Measurements from ENCODE around the gene EME1.

DNA sequence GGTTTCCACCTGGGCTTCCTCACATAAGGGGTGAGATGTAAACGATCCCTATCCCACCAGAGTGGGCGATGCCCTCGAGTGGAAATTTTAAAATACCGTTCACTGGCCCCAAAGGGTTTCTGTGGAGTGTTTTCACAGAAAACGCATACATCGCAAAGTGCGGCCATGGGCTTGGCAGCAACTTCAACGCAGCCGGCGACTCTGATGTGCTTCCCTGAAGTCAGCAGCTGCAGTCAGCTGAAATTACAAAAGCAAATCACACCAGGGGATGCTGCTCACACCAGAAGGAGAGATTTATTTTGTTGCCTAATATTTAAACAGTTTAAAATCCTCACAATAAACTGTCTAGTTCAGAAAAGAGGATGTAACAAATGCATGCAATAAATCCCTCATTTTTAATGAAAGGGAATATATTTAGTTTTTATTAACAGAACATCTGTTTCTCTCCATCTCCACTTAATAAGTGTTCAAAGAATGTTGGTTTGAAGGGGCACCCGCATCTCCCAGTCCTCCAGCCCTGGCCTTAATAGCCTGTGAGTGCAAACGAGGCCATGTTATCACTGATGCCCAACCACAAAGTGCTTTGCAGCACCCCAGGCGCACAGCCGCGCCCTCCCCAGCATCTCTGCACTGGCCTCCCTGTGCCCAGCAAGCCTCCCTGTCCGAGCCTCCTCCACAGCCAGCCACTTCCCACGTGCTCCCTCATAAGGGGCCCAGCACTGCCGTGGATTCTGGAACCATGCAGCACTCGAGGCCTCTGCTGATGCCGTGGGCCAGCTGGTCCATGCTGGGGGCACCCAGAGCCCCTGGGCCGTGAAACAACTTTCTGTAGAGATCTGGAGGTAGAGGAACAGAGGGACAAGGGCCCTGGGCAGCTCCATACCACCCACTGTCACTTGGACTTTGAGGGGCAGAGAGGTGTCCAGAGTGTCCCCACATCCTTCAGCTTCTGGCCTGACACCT is 44.4 kb upstream of the EME1 start:
- no peak for TF ChIP-seq EZH2 (IDR thresholded peaks at IDR 0.05)
- no peak for TF ChIP-seq POLR2AphosphoS5 (IDR thresholded peaks at IDR 0.05; ENCODE audit: borderline replicate concordance, low read depth, low read length)
- TF ChIP-seq FOXP2 (optimal IDR thresholded peaks at IDR 0.05; ENCODE audit: control extremely low read depth, extremely low read length, insufficient read depth), result no peak
